GM21723 (cell line): Measurements from ENCODE around the gene CEACAM21.

Source experiments
- ATAC-seq: cut with Tn5 transposase; IDR thresholded peaks from one replicate; pipeline ENCODE4 v1.9.1; 2021; ENCODE audit warnings: mild to moderate bottlenecking, moderate library complexity; ENCODE audit not compliant: unreplicated experiment

The CEACAM21 gene

GRCh38 chr19:41584260-41584810 lies 8.4 kb downstream of the CEACAM21 start:
- no peak for ATAC-seq

DNA sequence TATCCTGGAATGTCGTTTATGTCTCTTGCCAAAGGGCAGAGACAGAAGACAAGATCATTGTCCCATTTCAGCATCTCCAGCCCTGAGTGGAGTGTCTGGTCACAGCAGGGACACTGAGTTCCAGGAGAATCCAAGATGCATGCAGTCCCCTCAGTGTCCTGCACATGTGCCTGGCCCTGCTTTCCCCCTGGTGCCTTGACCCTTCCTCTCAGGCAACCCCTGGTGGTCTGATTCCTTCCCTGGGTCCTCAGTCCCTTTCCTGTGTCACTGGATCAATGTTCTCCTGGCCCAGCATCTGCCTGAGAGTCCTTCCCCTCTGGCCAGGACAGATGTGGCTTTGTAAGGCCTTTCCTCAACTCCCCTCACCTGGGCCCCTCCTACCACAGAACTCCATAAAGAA lies 9.0 kb downstream of the CEACAM21 start:
- no peak for ATAC-seq

DNA sequence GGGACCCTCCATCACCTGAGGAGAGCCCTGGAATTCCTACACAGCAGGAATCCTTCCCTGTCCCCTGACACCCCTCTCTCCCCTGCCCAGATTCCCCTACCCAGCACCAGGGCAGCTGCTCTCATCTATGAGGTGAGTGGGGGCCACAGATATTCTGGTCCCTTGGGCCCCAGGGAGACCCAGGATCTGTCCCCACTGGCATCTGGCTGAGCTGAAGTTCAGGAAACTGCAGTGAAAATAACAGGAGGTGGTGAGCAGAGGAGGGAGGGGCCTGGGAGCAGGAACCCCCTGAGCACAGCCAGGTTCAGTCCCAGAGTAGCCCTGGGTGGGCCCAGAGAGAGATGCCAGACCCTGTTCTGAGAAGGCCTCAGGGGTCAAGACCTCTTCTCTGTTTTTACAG lies 10.1 kb downstream of the CEACAM21 start:
- no peak for ATAC-seq

- no peak for ATAC-seq
These were observed 11.3 kb downstream of the CEACAM21 start for GRCh38 chr19:41587101-41587837.

GRCh38 chr19:41587838-41588210 lies 11.9 kb downstream of the CEACAM21 start:
- no peak for ATAC-seq

- ATAC-seq, result no peak
These were observed 12.7 kb downstream of the CEACAM21 start for GRCh38 chr19:41588497-41589209.

DNA sequence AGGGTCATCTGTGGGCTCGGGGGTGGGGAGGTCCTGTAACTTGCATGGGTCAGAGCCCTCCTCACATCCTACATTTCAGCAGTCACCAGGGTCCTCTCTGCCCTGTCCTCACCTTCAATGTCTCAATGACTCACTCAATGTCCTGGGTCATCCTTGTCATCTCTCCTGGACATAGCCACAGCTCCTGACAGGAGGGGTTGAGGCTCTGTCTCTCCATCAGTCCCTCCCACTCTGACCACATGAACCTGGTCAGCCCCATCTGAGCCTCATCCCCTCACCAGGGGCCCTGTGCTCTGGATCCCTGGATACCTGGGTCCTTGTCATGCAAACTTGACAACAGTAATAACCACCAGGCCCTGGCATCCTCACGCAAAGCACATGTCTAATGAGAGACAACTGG lies 13.4 kb downstream of the CEACAM21 start:
- ATAC-seq, result no peak

DNA sequence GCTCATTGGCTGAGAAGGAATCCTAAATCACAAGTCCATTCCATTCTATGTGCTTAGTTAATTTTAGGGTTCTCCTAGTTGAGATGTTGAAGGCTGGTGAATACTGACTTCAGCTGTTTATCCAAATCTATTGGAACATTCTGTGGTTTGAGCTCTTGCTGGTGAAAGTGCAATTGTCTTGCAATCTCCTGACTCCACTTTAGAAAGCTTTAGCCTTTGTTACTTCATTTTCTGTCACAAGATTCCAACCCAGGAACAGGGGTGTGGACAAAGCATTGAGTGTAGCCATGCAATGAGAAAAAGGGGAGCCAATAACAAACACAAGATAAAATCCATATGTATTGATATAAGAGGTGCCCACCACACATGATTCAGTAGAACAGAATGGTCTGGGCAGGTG lies 15.0 kb downstream of the CEACAM21 start:
- no peak for ATAC-seq

DNA sequence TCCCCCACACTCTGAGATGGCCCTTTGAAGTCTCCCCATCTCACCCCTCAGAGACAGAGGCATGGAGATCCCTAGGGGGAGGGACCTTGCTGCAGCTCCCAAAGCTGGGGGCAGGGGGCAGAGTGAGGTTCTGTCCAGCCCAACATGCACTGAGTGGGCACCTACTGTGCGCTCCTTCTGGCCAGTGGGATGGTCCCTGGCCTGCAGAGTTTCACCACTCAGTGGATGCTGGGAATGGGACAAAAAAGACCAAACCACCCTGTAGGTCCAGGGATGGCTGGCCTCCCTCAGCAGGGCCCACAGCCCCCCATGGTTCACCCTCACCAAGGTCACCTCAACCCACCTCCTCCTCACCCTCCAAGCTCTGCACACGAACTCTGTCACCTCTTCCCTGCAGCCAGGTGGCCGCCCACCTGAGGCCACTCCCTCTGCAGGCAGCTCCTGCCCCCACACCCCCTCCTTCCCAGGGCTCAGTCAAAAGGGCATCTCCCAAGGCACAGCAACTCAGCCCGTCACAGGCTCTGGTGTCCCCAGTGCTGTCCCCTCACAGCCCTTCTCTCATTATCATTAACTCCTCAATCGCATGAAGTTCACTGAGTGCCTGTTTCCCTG lies 16.1 kb downstream of the CEACAM21 start:
- no peak for ATAC-seq

- ATAC-seq, result peak; percentile 49
These were observed 19.4 kb downstream of the CEACAM21 start for GRCh38 chr19:41595258-41595889.

DNA sequence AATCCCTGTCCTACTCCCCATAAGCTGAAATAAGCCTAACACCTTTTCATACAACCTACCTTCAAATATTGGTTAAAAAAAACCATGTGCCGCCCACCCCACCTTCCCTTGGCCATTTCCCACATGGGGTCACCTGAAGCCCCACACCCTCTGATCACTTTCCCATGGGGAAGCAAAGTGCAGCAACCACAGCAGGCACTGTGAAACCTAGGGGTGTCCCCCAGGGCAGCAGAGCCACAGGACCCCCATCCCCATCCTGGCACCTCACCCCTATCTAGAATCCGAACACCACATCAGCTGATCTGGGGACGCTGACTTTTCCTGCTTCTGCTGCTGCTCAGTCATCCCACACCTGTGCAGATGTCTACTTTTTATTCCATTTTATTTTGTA lies 19.9 kb downstream of the CEACAM21 start:
- ATAC-seq, result no peak

GRCh38 chr19:41597600-41598041 lies 21.7 kb downstream of the CEACAM21 start:
- ATAC-seq, result no peak

DNA sequence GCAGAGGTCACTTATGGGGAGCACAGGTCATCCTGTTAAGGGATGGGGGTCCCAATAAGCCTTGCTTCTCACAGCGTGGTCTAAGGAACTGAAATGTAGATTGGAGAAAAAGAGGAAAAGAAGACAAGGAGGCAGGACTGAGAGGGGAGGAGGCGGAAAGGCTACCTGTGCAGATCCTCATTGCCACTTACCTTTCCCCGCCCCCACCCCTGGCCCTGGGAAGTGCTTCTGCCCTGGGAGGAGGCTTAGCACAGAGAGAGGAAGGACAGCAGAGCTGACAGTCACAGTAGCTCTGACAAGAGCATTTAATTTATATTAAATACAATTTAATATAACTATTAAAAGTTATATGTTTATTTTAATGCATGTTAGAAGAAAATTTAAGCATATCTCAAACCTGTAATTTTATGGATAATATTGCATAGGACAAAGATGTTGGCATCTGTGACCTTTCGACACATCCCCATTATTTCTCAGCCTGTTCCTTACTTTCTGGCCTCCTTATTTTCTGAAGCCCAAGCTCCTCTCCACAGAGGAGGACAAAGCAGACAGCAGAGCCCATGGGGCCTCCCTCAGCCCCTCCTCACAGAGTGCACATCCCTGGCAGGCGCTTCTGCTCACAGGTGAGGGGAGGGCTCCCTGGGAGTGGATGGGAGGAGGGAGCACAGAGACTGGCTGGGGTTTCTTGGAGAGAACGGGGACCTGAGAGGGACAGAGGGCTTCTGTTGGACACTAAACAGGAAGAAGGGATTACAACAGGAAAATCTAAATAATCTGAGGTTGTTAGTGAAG lies 23.4 kb downstream of the CEACAM21 start:
- ATAC-seq, result no peak

DNA sequence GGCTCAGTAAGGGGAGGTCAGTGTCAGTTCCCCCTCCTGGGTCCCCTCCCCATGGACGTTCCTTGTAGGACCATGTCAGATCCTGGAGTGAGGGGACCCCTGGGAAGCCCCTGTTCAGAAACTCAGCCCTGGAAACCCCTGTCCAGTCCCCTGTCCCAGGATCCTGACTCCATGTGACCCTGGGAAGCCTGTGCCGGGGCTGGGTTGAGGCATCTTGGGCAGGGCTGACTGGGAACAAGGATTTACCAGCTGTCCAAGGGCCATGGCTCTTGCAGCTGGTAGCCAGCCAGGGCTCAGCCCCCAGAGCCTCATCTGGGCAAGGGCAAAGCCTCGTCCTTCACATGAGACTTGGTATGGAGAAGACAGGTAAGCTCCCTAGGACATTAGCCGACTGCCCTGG lies 25.8 kb downstream of the CEACAM21 start:
- no peak for ATAC-seq

- ATAC-seq, result no peak
These were observed 28.9 kb downstream of the CEACAM21 start for GRCh38 chr19:41604831-41605230.

DNA sequence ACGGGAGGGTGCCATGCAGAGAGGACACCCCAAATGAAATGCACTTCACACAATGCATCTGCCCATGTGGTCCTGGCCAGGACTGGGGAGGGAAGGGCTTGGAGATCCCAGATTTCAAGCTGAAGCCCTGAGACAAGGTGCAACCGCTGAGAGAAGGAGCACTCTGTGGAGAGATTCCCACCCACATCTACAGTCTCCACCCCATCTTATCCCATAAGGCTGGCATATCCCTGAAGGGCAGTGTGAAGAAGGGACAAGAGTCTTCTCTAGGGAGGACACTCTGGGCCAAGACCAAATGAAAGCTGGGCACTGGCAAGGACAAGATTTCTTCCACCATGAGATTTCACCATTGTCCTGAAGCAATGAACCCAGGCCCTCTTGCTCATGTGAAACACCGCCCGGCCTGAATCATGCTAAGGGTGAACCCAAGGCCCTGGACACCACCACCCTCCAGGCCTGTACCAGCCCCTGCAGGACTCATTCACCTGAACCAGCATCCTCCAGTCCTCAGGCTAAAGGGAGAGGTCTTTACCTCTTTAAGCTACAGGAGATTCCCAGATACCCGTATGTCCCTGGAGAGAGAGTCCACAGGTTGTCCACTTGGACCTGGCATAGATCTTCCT lies 30.4 kb downstream of the CEACAM21 start:
- ATAC-seq, result no peak

GRCh38 chr19:41607668-41608067 lies 31.7 kb downstream of the CEACAM21 start:
- no peak for ATAC-seq

DNA sequence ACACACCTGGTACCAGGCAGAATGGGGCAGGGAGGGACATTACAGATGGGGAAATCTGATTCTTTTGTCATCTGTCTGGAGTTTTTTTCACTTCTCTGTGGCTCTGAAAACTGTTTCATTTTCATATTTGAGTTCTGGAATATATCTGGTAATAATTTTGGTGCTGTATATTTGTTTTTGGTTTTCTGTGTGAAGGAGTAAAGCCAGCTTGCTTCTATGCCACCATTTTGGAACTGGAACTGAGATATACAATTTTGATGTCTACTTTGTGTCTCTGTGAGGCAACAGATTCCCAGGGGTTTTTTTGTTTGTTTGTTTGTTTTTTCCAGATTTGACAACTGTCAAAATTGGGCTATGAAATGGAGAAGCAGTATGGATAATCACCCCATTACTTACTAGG lies 34.8 kb downstream of the CEACAM21 start:
- no peak for ATAC-seq

GRCh38 chr19:41612483-41612882 lies 36.5 kb downstream of the CEACAM21 start:
- ATAC-seq, result no peak

DNA sequence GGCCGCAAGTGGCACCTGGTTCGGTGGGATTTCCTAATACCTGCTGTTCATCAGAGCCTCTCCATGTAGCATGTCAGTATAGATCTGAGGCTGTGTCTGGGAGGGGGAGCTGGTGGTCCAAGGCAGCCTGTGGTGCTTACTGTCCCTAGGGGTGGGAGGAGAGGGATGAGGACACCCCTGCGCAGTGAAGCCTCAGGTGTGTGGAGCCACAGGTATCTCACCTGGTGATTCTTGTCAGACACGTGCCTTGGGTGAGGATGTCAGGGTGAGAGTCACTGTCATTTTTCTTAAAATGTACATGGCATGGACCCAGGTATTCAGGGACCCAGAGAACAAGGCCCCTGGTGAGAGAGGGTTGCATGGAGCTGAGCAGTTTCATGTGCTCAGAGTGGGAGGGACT lies 39.2 kb downstream of the CEACAM21 start:
- ATAC-seq, result no peak
